NCI-H2081 treated with DMSO at 0.1 percent for 48 hours (cell line): ENCODE results near the gene GPLD1.
"Not testable (repeated sequence)": the region's sequence is repeated elsewhere in the genome, so short reads cannot be mapped to it uniquely, and the experiment has no call there.

ENCODE experiments used
- DNase-seq: peaks from one replicate; lab custom pipeline; 2025; lab: John Stamatoyannopoulos, UW

Gene GPLD1

GRCh38 chr6:24489470-24489869 lies at the start of gene GPLD1:
TSS of gene GPLD1 (minus strand) at chr6:24489578. CDS start at chr6:24489511, 67 bp downstream.
- DNase-seq: no peak

GRCh38 chr6:24537771-24538385 lies 48.5 kb upstream of the GPLD1 start:
- no peak for DNase-seq

GRCh38 chr6:24537082-24537699 lies 47.8 kb upstream of the GPLD1 start:
- no peak for DNase-seq

- DNase-seq: peak; percentile 76
Measured at GRCh38 chr6:24536466-24536865, 47.1 kb upstream of the GPLD1 start.

GRCh38 chr6:24535210-24535609 lies 45.8 kb upstream of the GPLD1 start:
- DNase-seq: no peak

GRCh38 chr6:24534329-24534728 lies 45.0 kb upstream of the GPLD1 start:
- DNase-seq: no peak

GRCh38 chr6:24529985-24530384 lies 40.6 kb upstream of the GPLD1 start:
- DNase-seq: no peak

- DNase-seq: peak; percentile 14
Measured at GRCh38 chr6:24524805-24525204, 35.4 kb upstream of the GPLD1 start.

- DNase-seq: no peak
Measured at GRCh38 chr6:24524329-24524728, 35.0 kb upstream of the GPLD1 start.

- no peak for DNase-seq
Measured at GRCh38 chr6:24522228-24523176, 33.1 kb upstream of the GPLD1 start.

GRCh38 chr6:24520929-24521546 lies 31.7 kb upstream of the GPLD1 start:
- no peak for DNase-seq

- DNase-seq: no peak
Measured at GRCh38 chr6:24517659-24518543, 28.5 kb upstream of the GPLD1 start.

- DNase-seq: no peak
Measured at GRCh38 chr6:24513602-24514001, 24.2 kb upstream of the GPLD1 start.

- not testable (repeated sequence) for DNase-seq
Measured at GRCh38 chr6:24511976-24512375, 22.6 kb upstream of the GPLD1 start.

GRCh38 chr6:24506814-24507520 lies 17.6 kb upstream of the GPLD1 start:
- no peak for DNase-seq

- DNase-seq: no peak
Measured at GRCh38 chr6:24504649-24505586, 15.5 kb upstream of the GPLD1 start.

- DNase-seq: no peak
Measured at GRCh38 chr6:24504287-24504648, 14.9 kb upstream of the GPLD1 start.

- no peak for DNase-seq
Measured at GRCh38 chr6:24501914-24502313, 12.5 kb upstream of the GPLD1 start.

GRCh38 chr6:24501374-24501773 lies 12.0 kb upstream of the GPLD1 start:
- no peak for DNase-seq

- no peak for DNase-seq
Measured at GRCh38 chr6:24500683-24501082, 11.3 kb upstream of the GPLD1 start.
